IMR-90 (cell line): ENCODE results near the gene PLXNB1. TPM values are rescaled to one million over a fixed set of nuclear protein-coding genes. Genes with fewer than 3 reads are reported as not detected.
A peak's percentile ranks its signal among the peaks of the same experiment; 100 is the strongest.

Experiments
- ATAC-seq: fragments of 200-7000 bp; cut with Tn5 transposase; 2 replicates; pipeline ENCODE4 v1.9.1; 2020; ENCODE audit warnings: low read depth, mild to moderate bottlenecking, moderate library complexity
- BruUV-seq: library from RNA; stranded (reverse); fragments of 400-500 nt; replicated peaks from 2 replicates; lab custom pipeline; 2021; lab: Mats Ljungman, UMichigan
- CTCF ChIA-PET: fragments of 300-600 bp; formaldehyde crosslinking; extraction: SDS; loops from one replicate; lab custom pipeline; 2021; ENCODE audit warnings: antibody characterized with exemption; lab: Yijun Ruan, JAX
- POLR2A ChIA-PET: fragments of 300-600 bp; sonication (Branson Sonifier 250); formaldehyde crosslinking; loops from one replicate; lab custom pipeline; 2022; ENCODE audit warnings: antibody characterized with exemption; ENCODE audit not compliant: unreplicated experiment; lab: Charles Lee
- DNase-seq: peaks from one replicate; pipeline ENCODE4 v3.0.0; 2013
- H2AFZ ChIP-seq: replicated peaks from 2 replicates; pipeline ENCODE3; 2013; ENCODE audit warnings: low read length, mild to moderate bottlenecking; ENCODE audit not compliant: poor library complexity
- H2AK5ac ChIP-seq: 2 replicates; pipeline ENCODE4 v1.6.1; 2013; ENCODE audit warnings: low read depth, low read length, inconsistent platforms
- H2AK9ac ChIP-seq: replicated peaks from 2 replicates; pipeline ENCODE3; 2013; ENCODE audit warnings: mild to moderate bottlenecking, low read depth, low read length, moderate library complexity; ENCODE audit not compliant: poor library complexity
- H2BK120ac ChIP-seq: 2 replicates; pipeline ENCODE4 v1.6.1; 2013; ENCODE audit warnings: low read depth, low read length, inconsistent platforms
- H2BK15ac ChIP-seq: 3 replicates; pipeline ENCODE4 v1.6.1; 2013; ENCODE audit warnings: low read depth, low read length, inconsistent platforms
- H2BK20ac ChIP-seq: 2 replicates; pipeline ENCODE4 v1.6.1; 2013; ENCODE audit warnings: low read depth, mild to moderate bottlenecking, inconsistent platforms, low read length, moderate library complexity
- H2BK5ac ChIP-seq: 2 replicates; pipeline ENCODE4 v1.6.1; 2013; ENCODE audit warnings: mild to moderate bottlenecking, low read depth, low read length, inconsistent platforms; ENCODE audit not compliant: poor library complexity, severe bottlenecking
- H3K14ac ChIP-seq: replicated peaks from 2 replicates; pipeline ENCODE4 v1.6.1; 2013; ENCODE audit warnings: low read depth, low read length, inconsistent platforms
- H3K18ac ChIP-seq: 2 replicates; pipeline ENCODE4 v1.6.1; 2013; ENCODE audit warnings: low read depth, low read length, control low read depth
- H3K23ac ChIP-seq: 2 replicates; pipeline ENCODE4 v1.6.1; 2013; ENCODE audit warnings: low read depth, low read length, inconsistent platforms
- H3K27ac ChIP-seq: 2 replicates; pipeline ENCODE4 v1.5.1; 2013; ENCODE audit warnings: mild to moderate bottlenecking, control low read depth, low read length; ENCODE audit not compliant: insufficient read depth
- H3K27me3 ChIP-seq: 2 replicates; pipeline ENCODE4 v1.6.1; 2013; ENCODE audit warnings: low read length; ENCODE audit not compliant: control insufficient read depth, insufficient read depth
- H3K36me3 ChIP-seq: 2 replicates; pipeline ENCODE4 v1.6.1; 2013; ENCODE audit warnings: low read length, mixed read lengths; ENCODE audit not compliant: control insufficient read depth, insufficient read depth
- H3K4ac ChIP-seq: 2 replicates; pipeline ENCODE4 v1.6.1; 2013; ENCODE audit warnings: low read depth, low read length, inconsistent platforms
- H3K4me1 ChIP-seq: 2 replicates; pipeline ENCODE4 v1.6.1; 2013; ENCODE audit warnings: low read length, mixed read lengths; ENCODE audit not compliant: control insufficient read depth, insufficient read depth
- H3K4me2 ChIP-seq: 2 replicates; pipeline ENCODE4 v1.6.1; 2013; ENCODE audit warnings: low read depth, mild to moderate bottlenecking, control low read depth, low read length, moderate library complexity
- H3K4me3 ChIP-seq: 2 replicates; pipeline ENCODE4 v1.5.1; 2013; ENCODE audit warnings: low read depth, mild to moderate bottlenecking, control low read depth, low read length, moderate library complexity; ENCODE audit not compliant: insufficient read depth
- H3K56ac ChIP-seq: 2 replicates; pipeline ENCODE4 v1.6.1; 2013; ENCODE audit warnings: low read length, inconsistent platforms; ENCODE audit not compliant: insufficient read depth; ENCODE audit errors: extremely low read depth
- H3K79me1 ChIP-seq, 2 experiments: 2 replicates each; pipeline ENCODE4 v1.6.1; 2013; ENCODE audit warnings: low read length in 2 of 2, inconsistent platforms in 1 of 2, low read depth in 1 of 2
- H3K9ac ChIP-seq: 2 replicates; pipeline ENCODE4 v1.6.1; 2013; ENCODE audit warnings: low read depth, low read length, control low read depth
- H3K9me1 ChIP-seq: 2 replicates; pipeline ENCODE4 v1.6.1; 2013; ENCODE audit warnings: low read length, inconsistent platforms; ENCODE audit not compliant: insufficient read depth
- H3K9me3 ChIP-seq: 2 replicates; pipeline ENCODE4 v1.6.1; 2013; ENCODE audit warnings: low read length; ENCODE audit not compliant: control insufficient read depth, insufficient read depth
- H4K20me1 ChIP-seq: 2 replicates; pipeline ENCODE4 v1.6.1; 2013; ENCODE audit warnings: low read length, inconsistent platforms; ENCODE audit not compliant: insufficient read depth
- H4K5ac ChIP-seq: 2 replicates; pipeline ENCODE4 v1.6.1; 2013; ENCODE audit warnings: mild to moderate bottlenecking, low read depth, low read length, control low read depth
- H4K8ac ChIP-seq, 2 experiments: 2 replicates each; pipeline ENCODE4 v1.6.1; 2013; ENCODE audit warnings: low read depth in 2 of 2, low read length in 2 of 2, control low read depth in 1 of 2, inconsistent platforms in 1 of 2
- H4K91ac ChIP-seq: 2 replicates; pipeline ENCODE4 v1.6.1; 2013; ENCODE audit warnings: low read depth, low read length, inconsistent platforms; ENCODE audit not compliant: insufficient read depth
- BHLHE40 ChIP-seq: fragments of 150-350 bp; IDR thresholded peaks from 2 replicates; pipeline ENCODE4 v1.6.1; 2016; ENCODE audit warnings: mild to moderate bottlenecking, low read depth, low read length
- CEBPB ChIP-seq: IDR thresholded peaks from 2 replicates; pipeline ENCODE4 v1.6.1; 2012; ENCODE audit warnings: low read depth, low read length, improper control_type of control experiment
- CHD1 ChIP-seq: IDR thresholded peaks from 2 replicates; pipeline ENCODE4 v1.6.1; 2012; ENCODE audit warnings: low read depth, low read length, improper control_type of control experiment
- FOS ChIP-seq: fragments of 150-350 bp; IDR thresholded peaks from 2 replicates; pipeline ENCODE4 v1.6.1; 2016; ENCODE audit warnings: low read depth, low read length
- MAFK ChIP-seq: IDR thresholded peaks from 2 replicates; pipeline ENCODE4 v1.6.1; 2012; ENCODE audit warnings: low read depth, low read length, improper control_type of control experiment
- MAZ ChIP-seq: IDR thresholded peaks from 2 replicates; pipeline ENCODE4 v1.6.1; 2012; ENCODE audit warnings: low read depth, mild to moderate bottlenecking, low read length, improper control_type of control experiment, moderate library complexity, borderline replicate concordance
- MXI1 ChIP-seq: IDR thresholded peaks from 2 replicates; pipeline ENCODE4 v1.6.1; 2012; ENCODE audit warnings: low read depth, mild to moderate bottlenecking, low read length, moderate library complexity, borderline replicate concordance
- NFE2L2 ChIP-seq: fragments of 150-350 bp; IDR thresholded peaks from 2 replicates; pipeline ENCODE4 v1.6.1; 2016; ENCODE audit warnings: low read depth, mild to moderate bottlenecking, low read length
- POLR2A ChIP-seq: IDR thresholded peaks from 2 replicates; pipeline ENCODE4 v1.6.1; 2012; ENCODE audit warnings: mild to moderate bottlenecking, low read depth, low read length
- RAD21 ChIP-seq: IDR thresholded peaks from 2 replicates; pipeline ENCODE4 v1.6.1; 2012; ENCODE audit warnings: low read length, improper control_type of control experiment
- RCOR1 ChIP-seq: IDR thresholded peaks from 2 replicates; pipeline ENCODE4 v1.6.1; 2012; ENCODE audit warnings: mild to moderate bottlenecking, low read length, improper control_type of control experiment; ENCODE audit not compliant: insufficient replicate concordance
- RFX5 ChIP-seq: IDR thresholded peaks from 2 replicates; pipeline ENCODE4 v1.8.0; 2012; ENCODE audit warnings: low read depth, mild to moderate bottlenecking, low read length, moderate library complexity
- SMC3 ChIP-seq: fragments of 150-350 bp; IDR thresholded peaks from 2 replicates; pipeline ENCODE4 v1.6.1; 2016; ENCODE audit warnings: low read depth, mild to moderate bottlenecking, antibody characterized with exemption, low read length, moderate library complexity
- WGBS, 2 experiments: methylation state at CpG; one replicate each; pipeline versions ENCODE4 v1.1.5 to v1.1.7; 2013; ENCODE audit warnings: missing lambda C conversion rate in 2 of 2; ENCODE audit not compliant: insufficient read length in 1 of 2; ENCODE audit errors: extremely low coverage in 2 of 2; 5-methylcytosine and 5-hydroxymethylcytosine counted together
- dilution Hi-C: fragments of 300-500 bp; cut with HindIII; formaldehyde crosslinking; loops from one replicate; pipeline ENCODE4 v1.14.3; 2018; ENCODE audit warnings: low sequenced_read_pairs; ENCODE audit not compliant: unreplicated experiment
- in situ Hi-C: fragments of 300-500 bp; cut with MboI; formaldehyde crosslinking; loops from 3 replicates; pipeline ENCODE4 v1.14.3; 2019; ENCODE audit warnings: low sequenced_read_pairs, inconsistent platforms, mixed read lengths
- intact Hi-C: fragments of 100-400 bp; cut with micrococcal nuclease; formaldehyde crosslinking; loops from 2 replicates; pipeline ENCODE4 v1.10.0; 2022
- polyA plus RNA-seq, 3 experiments: library from polyadenylated mRNA; depleted of rRNA; stranded (reverse); fragments of >200 nt; gene quantifications; 2 replicates each; pipeline ENCODE4 v1.2.3, GENCODE V29; 2012; ENCODE audit warnings: low replicate concordance in 1 of 3
- total RNA-seq: library from RNA; depleted of rRNA; stranded (reverse); fragments of >200 nt; gene quantifications from 2 replicates; pipeline ENCODE4 v1.2.3, GENCODE V29; 2012
- TF ChIP-seq, protein P1 (sequence below): conservative IDR thresholded peaks from 2 replicates; pipeline ENCODE4 v1.5.1; 2012; ENCODE audit warnings: mild to moderate bottlenecking, low read depth, low read length, improper control_type of control experiment
- TF ChIP-seq, protein P2 (sequence below): fragments of 150-350 bp; IDR thresholded peaks from 2 replicates; pipeline ENCODE4 v1.6.1; 2016; ENCODE audit warnings: low read depth, mild to moderate bottlenecking, low read length, moderate library complexity, borderline replicate concordance
- TF ChIP-seq, protein P3 (sequence below): fragments of 150-350 bp; IDR thresholded peaks from 2 replicates; pipeline ENCODE4 v1.6.1; 2017; ENCODE audit warnings: mild to moderate bottlenecking, antibody characterized with exemption, low read length, low read depth

PLXNB1 gene
- total and polyA plus RNA-seq, 2 of the 4 experiments (the other 2 are of a cell fraction), result 5.2 to 25.3 TPM

DNA sequence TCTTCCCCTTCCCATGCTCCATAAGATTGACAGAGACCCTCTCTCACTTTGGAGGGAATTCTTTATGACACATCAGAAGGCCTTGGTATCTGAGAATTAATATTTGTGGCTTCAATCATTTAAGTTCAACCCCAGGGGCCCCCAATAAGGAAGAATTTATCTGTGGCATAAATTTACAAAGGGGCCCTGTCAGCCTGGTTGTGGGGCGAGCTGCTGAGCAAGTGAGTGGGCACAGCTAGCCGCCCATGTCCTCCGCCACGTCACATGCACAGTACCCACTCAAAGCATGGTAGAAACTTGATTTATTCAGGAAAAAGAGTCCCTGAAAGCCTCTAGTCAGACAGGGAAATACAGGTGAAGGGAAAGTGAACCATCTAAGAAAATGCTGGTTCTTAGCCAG, 13.3 kb downstream of the PLXNB1 start:
- no peaks in the 10 kb centered on the region for H3K9me3 ChIP-seq
- no peak overlapping the region for H3K23ac ChIP-seq
- POLR2A ChIA-PET, result no interaction called here
- H4K5ac ChIP-seq, result no peak overlapping the region
- H3K4me1 ChIP-seq, result no peaks in the 10 kb centered on the region
- H4K8ac ChIP-seq, result no peak overlapping the region
- H3K27ac ChIP-seq, result no peak overlapping the region
- H3K4me2 ChIP-seq, result no peak overlapping the region
- in situ Hi-C loops (no loop called here), dilution Hi-C loops (no loop called here), intact Hi-C loops (no loop called here)
- no peak overlapping the region for H3K14ac ChIP-seq
- no peak overlapping the region for H2BK20ac ChIP-seq
- H2BK120ac ChIP-seq, result no peak overlapping the region
- H3K79me1 ChIP-seq, result peaks cover 0 to 3% of the 10 kb centered on the region in 2 experiments; a peak in 3 of 4 replicates
- DNase-seq (no peak), ATAC-seq (no peak)
- H2AK9ac ChIP-seq, result peak overlapping the region; percentile 16
- no peaks in the 10 kb centered on the region for H3K9me1 ChIP-seq
- no TSS peak for BruUV-seq
- no peak overlapping the region for H3K4me3 ChIP-seq
- WGBS, 2 experiments, result 100% methylated on average over 1 of the region's 4 CpGs; no CpG with 5 or more reads in 1 of the 2 experiments
- TF ChIP-seq POLR2A (no peak), BHLHE40 (no peak), MAFK (no peak), NFE2L2 (no peak), CEBPB (no peak), SMC3 (no peak), MAZ (no peak), RAD21 (no peak), RCOR1 (no peak), CHD1 (no peak), FOS (no peak), MXI1 (no peak), RFX5 (no peak)
- TF ChIP-seq, protein P1, sequence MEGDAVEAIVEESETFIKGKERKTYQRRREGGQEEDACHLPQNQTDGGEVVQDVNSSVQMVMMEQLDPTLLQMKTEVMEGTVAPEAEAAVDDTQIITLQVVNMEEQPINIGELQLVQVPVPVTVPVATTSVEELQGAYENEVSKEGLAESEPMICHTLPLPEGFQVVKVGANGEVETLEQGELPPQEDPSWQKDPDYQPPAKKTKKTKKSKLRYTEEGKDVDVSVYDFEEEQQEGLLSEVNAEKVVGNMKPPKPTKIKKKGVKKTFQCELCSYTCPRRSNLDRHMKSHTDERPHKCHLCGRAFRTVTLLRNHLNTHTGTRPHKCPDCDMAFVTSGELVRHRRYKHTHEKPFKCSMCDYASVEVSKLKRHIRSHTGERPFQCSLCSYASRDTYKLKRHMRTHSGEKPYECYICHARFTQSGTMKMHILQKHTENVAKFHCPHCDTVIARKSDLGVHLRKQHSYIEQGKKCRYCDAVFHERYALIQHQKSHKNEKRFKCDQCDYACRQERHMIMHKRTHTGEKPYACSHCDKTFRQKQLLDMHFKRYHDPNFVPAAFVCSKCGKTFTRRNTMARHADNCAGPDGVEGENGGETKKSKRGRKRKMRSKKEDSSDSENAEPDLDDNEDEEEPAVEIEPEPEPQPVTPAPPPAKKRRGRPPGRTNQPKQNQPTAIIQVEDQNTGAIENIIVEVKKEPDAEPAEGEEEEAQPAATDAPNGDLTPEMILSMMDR, result no peak
- TF ChIP-seq, protein P2, sequence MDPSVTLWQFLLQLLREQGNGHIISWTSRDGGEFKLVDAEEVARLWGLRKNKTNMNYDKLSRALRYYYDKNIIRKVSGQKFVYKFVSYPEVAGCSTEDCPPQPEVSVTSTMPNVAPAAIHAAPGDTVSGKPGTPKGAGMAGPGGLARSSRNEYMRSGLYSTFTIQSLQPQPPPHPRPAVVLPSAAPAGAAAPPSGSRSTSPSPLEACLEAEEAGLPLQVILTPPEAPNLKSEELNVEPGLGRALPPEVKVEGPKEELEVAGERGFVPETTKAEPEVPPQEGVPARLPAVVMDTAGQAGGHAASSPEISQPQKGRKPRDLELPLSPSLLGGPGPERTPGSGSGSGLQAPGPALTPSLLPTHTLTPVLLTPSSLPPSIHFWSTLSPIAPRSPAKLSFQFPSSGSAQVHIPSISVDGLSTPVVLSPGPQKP, result no peak
- TF ChIP-seq, protein P3, sequence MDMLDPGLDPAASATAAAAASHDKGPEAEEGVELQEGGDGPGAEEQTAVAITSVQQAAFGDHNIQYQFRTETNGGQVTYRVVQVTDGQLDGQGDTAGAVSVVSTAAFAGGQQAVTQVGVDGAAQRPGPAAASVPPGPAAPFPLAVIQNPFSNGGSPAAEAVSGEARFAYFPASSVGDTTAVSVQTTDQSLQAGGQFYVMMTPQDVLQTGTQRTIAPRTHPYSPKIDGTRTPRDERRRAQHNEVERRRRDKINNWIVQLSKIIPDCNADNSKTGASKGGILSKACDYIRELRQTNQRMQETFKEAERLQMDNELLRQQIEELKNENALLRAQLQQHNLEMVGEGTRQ, result no peak
- H2AK5ac ChIP-seq, result no peak overlapping the region
- no peaks in the 10 kb centered on the region; the same call in 1 of the 2 replicates for H4K20me1 ChIP-seq
- H2BK5ac ChIP-seq, result no peak overlapping the region
- no peak overlapping the region for H3K9ac ChIP-seq
- CTCF ChIA-PET, result no interaction called here
- no peaks in the 10 kb centered on the region for H3K27me3 ChIP-seq
- H3K4ac ChIP-seq, result no peak overlapping the region
- no peak overlapping the region for H4K91ac ChIP-seq
- peaks cover 57% of the 10 kb centered on the region for H3K36me3 ChIP-seq
- H3K56ac ChIP-seq, result no peak overlapping the region
- H3K18ac ChIP-seq, result no peak overlapping the region
- no peak overlapping the region for H2AFZ ChIP-seq
- H2BK15ac ChIP-seq, result no peak overlapping the region
